ENCODE results near the gene TFPI. TPM values are rescaled to one million over a fixed set of nuclear protein-coding genes. Genes with fewer than 3 reads are reported as not detected.

TFPI gene
- total and polyA plus RNA-seq, 2 donors (not counting 1 experiment from before 2014, with no cell fraction given) = not detected

- Histone ChIP-seq H2AFZ (ENCODE audit: insufficient read depth, low read depth, low read length, poor library complexity, severe bottlenecking) (no peak overlapping the region), H3K4me3 (ENCODE audit: control extremely low read depth in 1 of 5, extremely low read depth in 1 of 5, insufficient read depth in 1 of 5, low read depth in 2 of 5, low read length in 4 of 5) (no peak overlapping the region), H4K20me1 (ENCODE audit: control insufficient read depth, insufficient read depth, low read length, poor library complexity, severe bottlenecking) (no peaks in the 10 kb centered on the region), H3K9me3 (ENCODE audit: control extremely low read depth in 1 of 3, control insufficient read depth in 2 of 3, insufficient read depth in 1 of 3, low read length in 2 of 3) (peaks cover 0 to 5% (median 0%) of the 10 kb centered on the region in 3 donors), H3K4me2 (replicated peaks; ENCODE audit: low read depth, low read length, poor library complexity, severe bottlenecking) (no peak overlapping the region), H3K27me3 (replicated peaks in 1 of 4; ENCODE audit: control extremely low read depth in 1 of 4, control insufficient read depth in 3 of 4, insufficient read depth in 4 of 4, low read length in 3 of 4) (no peaks in the 10 kb centered on the region), H3K4me1 (ENCODE audit: control insufficient read depth in 2 of 2, insufficient read depth in 2 of 2, low read length in 2 of 2) (peaks cover 0 to 3% of the 10 kb centered on the region in 2 donors), H3K9ac (ENCODE audit: low read length) (no peak overlapping the region), H3K36me3 (replicated peaks in 1 of 2; ENCODE audit: control extremely low read depth in 1 of 2, control insufficient read depth in 1 of 2, extremely low read depth in 1 of 2, insufficient read depth in 2 of 2, low read length in 1 of 2) (no peaks in the 10 kb centered on the region), H3K27ac (ENCODE audit: low read length in 2 of 2) (no peak overlapping the region), H3K79me2 (ENCODE audit: control insufficient read depth, insufficient read depth, low read length) (no peaks in the 10 kb centered on the region)
- peaks cover 2% of the 10 kb centered on the region for H3K9me3 Mint-ChIP-seq (ENCODE audit: insufficient read depth)
- H3K4me3 Mint-ChIP-seq = no peak overlapping the region
- no peak for ATAC-seq (ENCODE audit: low read depth)
- H3K27me3 Mint-ChIP-seq = peaks cover 4% of the 10 kb centered on the region
- no peak for DNase-seq
- peaks cover 4% of the 10 kb centered on the region for H3K4me1 Mint-ChIP-seq
- intact Hi-C loops (cut with micrococcal nuclease) = no loop called here
- TF ChIP-seq EZH2 (IDR thresholded peaks at IDR 0.05; ENCODE audit: borderline replicate concordance, insufficient read depth, low read depth, low read length, poor library complexity, severe bottlenecking) (no peak), CTCF (IDR thresholded peaks at IDR 0.05) (no peak)
- H3K27ac Mint-ChIP-seq = no peak overlapping the region
- ChIA-PET CTCF (no interaction called here), POLR2A (no interaction called here)
Observed at GRCh38 chr2:187552381-187552780, 1.9 kb downstream of the TFPI start.

- intact Hi-C loops (cut with micrococcal nuclease) = no loop called here
- H3K27ac Mint-ChIP-seq = no peak overlapping the region
- H3K4me2 ChIP-seq (replicated peaks; ENCODE audit: low read depth, low read length, poor library complexity, severe bottlenecking) = no peak overlapping the region
- peaks cover 2% of the 10 kb centered on the region for H3K9me3 Mint-ChIP-seq (ENCODE audit: insufficient read depth)
- ATAC-seq (ENCODE audit: low read depth) = no peak
- peaks cover 0 to 3% of the 10 kb centered on the region in 2 donors for H3K4me1 ChIP-seq (ENCODE audit: control insufficient read depth in 2 of 2, insufficient read depth in 2 of 2, low read length in 2 of 2)
- WGBS (ENCODE audit: insufficient coverage) = no CpG with 5 or more reads among the region's 1 CpG
- H3K27me3 Mint-ChIP-seq = peaks cover 4% of the 10 kb centered on the region
- peaks cover 4% of the 10 kb centered on the region for H3K4me1 Mint-ChIP-seq
- H3K79me2 ChIP-seq (ENCODE audit: control insufficient read depth, insufficient read depth, low read length) = no peaks in the 10 kb centered on the region
- H2AFZ ChIP-seq (ENCODE audit: insufficient read depth, low read depth, low read length, poor library complexity, severe bottlenecking) = no peak overlapping the region
- H3K9me3 ChIP-seq (ENCODE audit: control extremely low read depth in 1 of 3, control insufficient read depth in 2 of 3, insufficient read depth in 1 of 3, low read length in 2 of 3) = no peaks in the 10 kb centered on the region
- no peak overlapping the region for H3K9ac ChIP-seq (ENCODE audit: low read length)
- no peak overlapping the region for H3K27ac ChIP-seq (ENCODE audit: low read length in 2 of 2)
- no peaks in the 10 kb centered on the region for H4K20me1 ChIP-seq (ENCODE audit: control insufficient read depth, insufficient read depth, low read length, poor library complexity, severe bottlenecking)
- no peaks in the 10 kb centered on the region for H3K36me3 ChIP-seq (replicated peaks in 1 of 2; ENCODE audit: control extremely low read depth in 1 of 2, control insufficient read depth in 1 of 2, extremely low read depth in 1 of 2, insufficient read depth in 2 of 2, low read length in 1 of 2)
- no peak overlapping the region for H3K4me3 ChIP-seq (ENCODE audit: control extremely low read depth in 1 of 5, extremely low read depth in 1 of 5, insufficient read depth in 1 of 5, low read depth in 2 of 5, low read length in 4 of 5)
- no peak for TF ChIP-seq CTCF (IDR thresholded peaks at IDR 0.05)
- TF ChIP-seq EZH2 (IDR thresholded peaks at IDR 0.05; ENCODE audit: borderline replicate concordance, insufficient read depth, low read depth, low read length, poor library complexity, severe bottlenecking) = no peak
- POLR2A ChIA-PET = no interaction called here
- CTCF ChIA-PET = no interaction called here
- DNase-seq = no peak
- no peak overlapping the region for H3K4me3 Mint-ChIP-seq
- no peaks in the 10 kb centered on the region for H3K27me3 ChIP-seq (replicated peaks in 1 of 4; ENCODE audit: control extremely low read depth in 1 of 4, control insufficient read depth in 3 of 4, insufficient read depth in 4 of 4, low read length in 3 of 4)
Observed at GRCh38 chr2:187550857-187551256, 3.4 kb downstream of the TFPI start.
